ENCODE data around the gene CLIC1. TPM values are rescaled to one million over a fixed set of nuclear protein-coding genes. Genes with fewer than 3 reads are reported as not detected.

The CLIC1 gene
- total RNA-seq, 1 donor from 2014 or later: 425 TPM

DNA sequence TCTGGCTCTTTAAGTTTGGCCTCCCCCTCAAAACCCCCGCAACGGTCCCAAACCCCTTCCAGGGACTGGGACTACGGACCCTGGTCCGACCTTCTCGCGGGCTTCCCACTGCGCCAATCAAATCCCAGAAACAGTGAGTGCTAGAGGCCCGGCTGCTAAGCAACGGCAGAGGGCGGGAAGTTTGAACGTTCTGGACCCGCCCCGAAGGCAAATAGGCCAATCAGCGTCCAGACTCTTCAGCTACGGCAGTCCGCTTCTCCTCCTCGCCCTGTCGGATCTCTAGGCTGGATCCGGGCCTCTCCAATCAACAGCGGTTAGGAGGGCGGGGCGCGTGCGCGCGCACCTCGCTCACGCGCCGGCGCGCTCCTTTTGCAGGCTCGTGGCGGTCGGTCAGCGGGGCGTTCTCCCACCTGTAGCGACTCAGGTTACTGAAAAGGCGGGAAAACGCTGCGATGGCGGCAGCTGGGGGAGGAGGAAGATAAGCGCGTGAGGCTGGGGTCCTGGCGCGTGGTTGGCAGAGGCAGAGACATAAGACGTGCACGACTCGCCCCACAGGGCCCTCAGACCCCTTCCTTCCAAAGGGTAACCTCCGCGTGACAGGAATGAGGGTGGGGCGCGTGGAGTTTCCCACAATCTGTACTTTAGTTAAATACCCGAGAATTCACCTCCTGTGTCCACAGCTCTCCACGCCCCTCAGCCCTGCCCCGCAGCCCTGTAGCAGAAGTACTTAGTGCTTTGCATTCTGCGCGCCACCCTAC lies 3.5 kb upstream of the CLIC1 start, which contains the start of gene MSH5:
Gene MSH5 (plus strand): TSS at position 367 of the 758 bp plus-strand sequence. CDS start 462 bp downstream, outside the sequence.
- DNase-seq (ENCODE audit: low read depth): peak; percentile 99

DNA sequence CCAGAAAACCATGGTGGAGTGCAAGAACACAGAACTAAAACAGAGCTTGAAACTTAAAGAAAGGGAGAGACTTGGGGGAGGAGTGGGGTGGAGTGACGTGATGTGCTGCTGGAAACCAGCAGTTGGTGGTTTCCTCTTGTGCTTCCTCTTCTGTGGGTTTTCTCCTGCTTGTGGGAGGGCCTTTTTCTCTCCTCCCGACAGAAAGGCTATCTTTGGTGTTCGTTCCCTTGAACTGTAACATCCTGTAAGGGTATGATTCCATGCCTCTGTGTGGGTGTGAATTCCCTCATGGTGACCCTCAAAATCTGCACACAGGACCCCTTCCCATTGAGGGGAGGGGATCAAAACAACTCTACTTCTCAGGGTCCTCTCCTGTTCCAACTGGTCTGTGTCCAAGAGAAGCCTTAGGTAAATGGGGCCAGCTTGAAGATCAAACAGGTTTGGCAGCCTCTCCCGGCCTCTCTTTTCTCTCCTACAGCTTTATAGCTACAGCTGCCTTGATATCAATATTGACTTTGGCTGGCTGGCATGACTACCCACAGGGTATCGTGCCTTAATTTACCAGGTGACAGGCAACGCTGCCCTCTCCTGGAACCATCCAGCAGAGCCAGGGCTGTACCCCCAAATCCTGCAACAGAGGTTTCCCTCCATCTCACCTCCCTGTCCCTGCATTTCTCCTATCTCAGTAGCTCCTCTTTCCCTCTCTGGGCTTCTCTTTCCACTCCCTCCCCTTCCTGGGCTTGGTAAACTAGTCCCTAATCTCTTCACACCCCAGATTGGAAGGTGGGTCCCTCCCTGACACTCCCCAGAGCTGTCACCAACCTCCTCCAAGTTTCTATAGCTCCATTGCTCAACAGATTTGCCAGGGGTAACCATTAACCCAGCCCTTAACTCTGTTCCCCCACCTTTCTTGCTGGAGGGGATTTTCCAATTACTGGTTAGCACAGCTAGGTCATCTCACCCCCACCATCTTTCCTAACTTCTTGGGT lies 2.0 kb upstream of the CLIC1 start:
- DNase-seq (ENCODE audit: low read depth): peak; percentile 62

DNA sequence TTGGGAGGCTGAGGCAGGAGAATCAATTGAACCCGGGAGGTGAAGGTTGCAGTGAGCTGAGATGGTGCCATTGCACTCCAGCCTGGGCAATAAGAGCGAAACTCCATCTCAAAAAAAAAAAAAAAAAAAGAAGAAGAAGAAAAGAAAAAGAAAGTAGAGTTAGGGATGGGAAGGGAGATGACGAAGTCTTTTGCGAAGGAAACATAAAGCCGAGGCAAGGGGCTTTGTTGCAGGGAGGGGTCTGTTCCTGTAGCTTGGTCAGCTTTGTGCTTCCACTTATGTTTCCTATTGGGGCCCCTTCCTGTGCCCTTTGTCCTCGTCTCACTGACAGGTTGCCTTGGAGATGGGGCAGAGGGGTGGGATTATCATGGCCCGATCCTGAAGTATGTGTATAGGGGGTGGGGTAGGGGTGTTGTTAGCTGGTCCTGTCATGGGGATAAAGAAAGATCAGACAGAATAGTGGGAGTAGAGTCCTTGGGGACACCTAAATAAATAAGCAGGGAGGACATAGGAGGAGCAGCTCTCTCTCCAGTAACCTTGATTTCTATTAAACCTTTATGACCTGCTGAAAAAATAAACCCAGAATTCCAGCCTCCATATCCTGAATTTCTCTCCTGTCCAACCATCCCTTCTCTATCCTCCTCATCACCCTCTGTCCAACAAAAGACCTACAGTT lies 1.1 kb upstream of the CLIC1 start:
- DNase-seq (ENCODE audit: low read depth): no peak

DNA sequence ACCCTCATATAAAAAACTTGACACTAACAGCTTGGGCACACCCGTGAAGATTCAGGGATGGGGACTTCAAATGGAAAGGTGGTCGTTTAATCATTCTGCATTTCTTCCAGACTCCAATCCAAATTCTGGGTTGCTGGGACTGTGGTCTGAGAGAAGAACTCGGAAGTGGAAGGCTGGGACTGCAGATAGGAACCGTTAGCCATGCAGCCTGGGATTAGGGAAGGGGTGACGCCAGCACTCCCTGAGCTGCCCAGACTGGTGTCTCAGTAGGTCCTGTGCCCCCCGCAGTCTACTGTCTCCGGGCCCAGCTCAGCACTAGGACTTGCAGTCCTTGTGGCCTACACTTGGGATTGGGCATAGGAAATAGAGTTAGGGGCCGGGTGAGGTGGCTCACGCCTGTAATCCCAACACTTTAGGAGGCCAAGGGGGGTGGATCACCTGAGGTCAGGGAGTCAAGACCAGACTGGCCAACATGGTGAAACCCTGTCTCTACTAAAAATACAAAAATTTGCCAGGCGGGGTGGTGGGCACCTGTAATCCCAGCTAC lies 511 bp upstream of the CLIC1 start:
- no peak for DNase-seq (ENCODE audit: low read depth)

DNA sequence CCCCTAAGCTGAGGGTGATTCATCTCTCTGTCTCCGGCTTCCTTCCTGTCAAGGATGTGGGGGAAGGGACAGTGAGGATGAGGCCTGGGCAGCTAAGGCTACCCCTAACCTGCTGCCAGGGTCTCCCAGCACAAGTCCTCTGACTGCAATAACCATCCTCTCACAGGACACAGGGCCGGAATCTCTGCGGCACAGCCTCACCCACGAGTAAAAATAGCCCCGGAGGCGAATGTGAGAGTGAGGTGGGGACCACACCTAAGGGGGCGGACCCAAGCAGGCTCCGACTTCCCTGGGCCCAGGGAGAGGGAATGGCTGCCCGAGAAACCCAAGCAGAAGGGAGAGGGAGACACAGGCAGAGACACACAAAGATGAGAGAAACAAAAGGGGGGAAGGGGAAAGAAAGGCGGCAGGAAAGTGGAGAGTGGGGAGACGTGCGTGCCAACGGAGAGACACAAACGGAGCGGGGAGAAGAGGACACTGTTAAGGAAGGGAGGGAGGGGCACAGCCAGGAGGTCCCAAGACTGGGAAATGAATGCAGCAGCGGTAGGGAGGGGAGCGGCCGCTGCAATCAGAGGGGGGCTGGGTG lies 1.4 kb downstream of the CLIC1 start:
- peak; percentile 81 for DNase-seq (ENCODE audit: low read depth)

DNA sequence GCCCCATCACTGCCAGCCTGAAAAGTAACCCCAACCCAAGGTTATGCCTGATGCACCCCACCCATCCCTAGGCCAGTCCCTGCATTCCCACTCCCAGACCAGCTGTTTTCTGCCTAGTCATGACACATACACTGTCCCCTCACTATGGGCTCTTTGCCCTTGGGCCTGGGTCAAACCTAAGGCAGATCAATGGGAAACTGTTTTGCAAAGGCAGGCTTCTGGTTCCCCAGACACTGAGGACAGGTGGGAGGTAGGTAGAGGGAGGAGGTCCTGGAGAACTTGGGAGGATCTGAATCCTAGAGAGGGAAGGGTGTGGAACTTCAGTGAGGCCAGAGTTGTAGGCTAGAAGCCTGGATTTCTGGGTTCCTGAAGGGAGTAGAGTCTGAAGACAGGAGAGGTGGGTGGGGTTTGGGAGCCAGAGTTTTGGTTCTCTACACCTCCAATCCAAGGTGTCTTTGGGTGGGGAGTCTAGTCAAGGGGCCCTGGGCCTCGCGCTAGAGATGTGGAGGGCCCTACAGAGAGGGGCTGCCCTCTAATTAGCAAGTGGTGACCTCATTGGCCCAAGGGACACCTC lies 2.0 kb downstream of the CLIC1 start:
- peak; percentile 53 for DNase-seq (ENCODE audit: low read depth)

DNA sequence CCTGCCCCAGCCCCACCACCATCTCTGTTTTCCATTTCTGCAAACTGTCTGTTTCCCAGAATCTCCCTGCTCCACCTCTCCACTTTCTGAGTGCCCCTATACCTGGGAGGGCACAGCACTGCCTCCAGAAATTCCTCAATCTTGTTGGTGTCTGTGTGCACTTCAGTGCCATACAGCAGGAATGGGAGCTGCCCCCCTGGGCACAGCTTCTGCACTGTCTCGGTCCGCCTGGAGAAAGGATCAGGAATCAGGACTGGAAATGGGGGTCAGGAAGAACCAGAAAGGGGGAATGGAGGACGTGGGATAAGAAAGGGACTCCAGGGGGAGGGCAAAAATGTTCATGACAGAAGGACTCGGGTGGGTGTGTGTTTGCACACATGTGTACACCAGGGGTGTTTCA lies 2.6 kb downstream of the CLIC1 start:
- DNase-seq (ENCODE audit: low read depth): no peak

DNA sequence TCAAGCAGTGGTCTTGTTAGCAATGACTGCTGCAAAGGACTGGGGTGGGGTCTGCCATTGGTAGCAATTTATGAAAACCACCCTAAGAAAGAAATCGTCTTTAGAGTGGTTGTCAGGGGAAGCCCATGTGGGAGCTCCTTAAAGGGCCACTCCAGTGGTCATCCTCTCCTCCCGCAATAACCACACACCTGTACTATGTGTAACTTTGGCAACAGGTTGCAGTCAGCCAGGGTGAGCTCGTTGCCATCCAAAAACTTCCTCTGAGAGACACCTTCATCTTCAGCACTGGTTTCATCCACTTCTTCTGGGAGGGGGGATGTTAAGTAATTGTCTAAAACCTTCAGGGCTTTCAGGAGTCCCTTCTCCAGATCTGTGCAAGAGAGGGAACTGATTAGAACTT lies 4.3 kb downstream of the CLIC1 start:
- no peak for DNase-seq (ENCODE audit: low read depth)

DNA sequence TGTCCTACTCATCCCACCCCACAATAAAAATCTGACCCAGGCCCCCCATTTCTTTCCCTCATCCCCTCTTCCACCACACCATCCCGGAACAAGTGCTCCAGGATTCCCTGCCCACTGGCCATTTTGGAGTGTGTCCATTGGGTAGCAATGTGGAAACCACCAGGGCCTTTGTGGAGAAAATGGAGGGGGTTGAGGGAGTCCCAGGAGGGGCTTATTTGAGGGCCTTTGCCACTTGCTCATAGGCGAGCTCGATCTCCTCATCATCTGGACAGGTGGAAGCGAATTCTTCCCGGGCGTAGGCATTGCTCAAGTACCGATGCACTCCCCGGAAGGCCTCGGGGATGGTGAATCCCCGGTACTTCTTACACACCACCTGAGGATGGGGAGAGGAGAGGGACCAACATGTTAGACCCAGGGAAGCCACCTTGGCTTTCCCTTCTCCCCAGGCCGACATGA lies 5.7 kb downstream of the CLIC1 start:
- no peak for DNase-seq (ENCODE audit: low read depth)

DNA sequence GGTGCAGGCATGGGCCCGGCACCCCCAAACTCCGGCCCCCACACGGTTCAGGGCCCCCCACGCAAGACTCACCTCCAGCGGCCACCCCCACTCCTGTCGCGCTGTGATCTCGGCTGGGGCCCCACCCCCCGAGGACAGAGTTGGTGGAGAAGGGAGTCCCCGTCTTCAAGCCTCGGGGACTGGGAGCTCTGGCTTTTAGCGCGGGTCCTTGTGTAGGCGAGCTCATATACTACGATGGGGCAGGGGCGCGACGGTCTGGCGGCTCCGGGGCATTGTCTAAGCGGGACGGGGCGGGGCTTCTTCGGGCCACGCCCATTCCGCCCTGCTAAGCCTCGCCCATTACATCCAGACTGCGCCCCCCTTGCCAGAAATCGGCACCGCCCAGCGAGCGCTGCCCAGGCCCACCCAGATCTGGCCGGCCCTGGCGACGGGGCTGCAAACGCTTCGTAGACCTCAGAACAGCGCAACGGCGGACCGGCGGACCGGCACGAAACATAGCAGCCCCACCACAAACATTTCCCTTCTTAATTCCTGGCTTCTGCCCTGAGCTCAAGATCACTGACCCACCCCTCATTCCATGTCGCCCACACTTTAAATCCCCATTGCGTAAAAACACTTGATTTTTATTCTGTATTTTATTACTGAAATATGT lies 6.2 kb downstream of the CLIC1 start:
- peak; percentile 89 for DNase-seq (ENCODE audit: low read depth)

DNA sequence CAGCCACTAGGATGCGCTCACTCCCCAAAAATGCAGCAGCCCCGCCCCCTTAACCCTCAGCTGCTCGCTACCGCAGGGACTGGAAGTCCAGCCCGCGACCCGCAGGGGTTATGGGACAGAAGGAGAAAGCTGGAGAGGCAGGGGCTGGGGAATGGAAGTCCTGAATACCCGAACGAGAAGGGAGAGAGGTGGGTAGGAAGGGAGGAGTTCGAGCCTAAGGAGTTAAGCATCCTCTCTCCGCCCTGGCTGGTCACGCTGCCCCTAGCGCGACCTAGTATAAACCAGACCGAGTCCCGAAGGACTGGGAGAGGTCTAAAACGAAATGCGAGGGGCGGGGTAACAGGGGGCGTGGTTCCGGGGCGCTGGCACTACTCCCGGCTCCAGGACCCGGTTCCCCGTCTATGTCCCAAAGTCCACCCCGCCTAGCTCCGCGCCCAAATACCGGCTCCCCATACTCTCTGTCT lies 6.8 kb downstream of the CLIC1 start:
- DNase-seq (ENCODE audit: low read depth): peak; percentile 94

DNA sequence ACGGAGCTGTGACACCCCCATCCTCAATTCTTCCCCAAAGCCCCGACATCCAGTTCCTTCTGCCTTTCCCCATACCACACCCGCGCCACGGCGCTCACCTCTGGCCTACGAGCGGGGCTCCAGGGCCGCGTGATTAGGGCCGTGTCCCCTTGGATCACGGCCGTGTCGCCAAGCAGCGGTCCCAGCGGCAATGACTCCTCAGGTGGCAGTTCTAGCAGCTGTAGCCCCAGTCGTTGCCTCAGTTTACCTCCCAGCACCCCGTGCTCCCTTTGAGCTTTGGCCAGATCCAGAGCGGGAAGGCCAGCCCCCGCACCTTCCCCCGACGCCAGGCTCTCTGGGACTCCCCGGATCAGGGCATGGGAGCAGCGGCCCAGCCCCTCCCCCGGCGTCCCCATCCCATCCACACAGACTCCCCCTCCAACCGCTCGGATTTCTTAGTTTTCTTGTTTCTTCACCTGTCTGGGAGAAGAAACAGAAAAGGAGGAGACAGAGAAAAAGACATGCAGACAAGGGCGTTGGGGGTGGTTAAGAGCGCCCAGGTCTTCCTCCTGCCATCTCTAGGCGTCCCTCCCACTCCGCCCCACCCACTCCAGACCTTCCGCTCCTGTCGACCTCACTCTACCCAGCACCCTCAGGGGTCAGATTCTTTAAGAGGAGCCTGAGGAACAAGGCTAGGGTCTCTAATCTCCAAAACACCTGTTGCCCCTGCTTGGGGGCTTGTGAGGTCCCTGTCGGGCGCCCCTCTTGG lies 7.4 kb downstream of the CLIC1 start, which contains the start of gene DDAH2:
Gene DDAH2 (minus strand): TSS at position 533 of the 748 bp plus-strand sequence. CDS start 138 bp downstream, at position 395.
- DNase-seq (ENCODE audit: low read depth): no peak

DNA sequence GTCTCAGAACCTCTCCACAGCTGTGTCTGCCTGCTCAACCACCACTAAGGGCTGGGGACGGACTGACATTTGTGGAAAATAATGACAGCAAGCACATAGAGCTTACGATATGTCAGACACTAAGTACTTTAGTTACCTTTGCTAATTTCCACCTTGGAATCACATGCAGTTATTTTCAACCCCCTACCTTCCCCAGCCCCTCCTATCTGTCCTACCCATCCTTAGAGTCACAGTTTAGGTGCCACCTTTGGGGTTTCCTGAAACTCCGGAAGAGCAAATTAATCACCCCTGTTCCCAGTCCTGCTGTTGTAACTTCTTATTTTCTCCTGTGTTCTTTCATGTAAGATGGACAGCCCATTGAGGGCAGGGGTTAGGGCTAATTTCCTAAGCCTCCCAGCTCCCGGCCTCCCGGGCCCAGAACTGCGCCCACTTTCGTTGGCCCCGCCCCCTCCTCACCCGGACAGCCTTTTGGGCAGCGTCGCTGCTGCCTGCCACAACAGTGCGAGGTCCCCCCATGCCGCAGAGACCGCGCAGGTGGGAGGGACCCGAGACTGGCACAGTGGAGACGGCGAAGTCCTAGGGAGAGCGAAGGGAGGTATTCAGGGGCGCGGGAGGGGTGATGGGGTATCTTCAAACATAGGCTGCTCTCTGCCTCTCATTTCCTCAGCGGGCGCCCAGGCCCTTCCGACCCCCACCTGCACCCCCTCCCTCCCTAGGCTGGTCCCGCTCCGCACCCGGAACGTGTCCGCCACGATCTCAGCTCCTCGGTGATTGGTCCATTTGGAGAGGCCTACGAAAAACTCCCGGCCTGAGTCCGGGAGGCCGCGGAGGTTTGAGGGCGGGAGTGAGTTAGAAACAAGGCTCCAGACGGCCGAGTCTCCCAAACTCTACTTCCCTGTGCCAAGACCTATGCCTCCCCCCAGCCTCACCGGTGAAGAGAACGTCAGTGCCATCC lies 8.3 kb downstream of the CLIC1 start:
- no peak for DNase-seq (ENCODE audit: low read depth)

DNA sequence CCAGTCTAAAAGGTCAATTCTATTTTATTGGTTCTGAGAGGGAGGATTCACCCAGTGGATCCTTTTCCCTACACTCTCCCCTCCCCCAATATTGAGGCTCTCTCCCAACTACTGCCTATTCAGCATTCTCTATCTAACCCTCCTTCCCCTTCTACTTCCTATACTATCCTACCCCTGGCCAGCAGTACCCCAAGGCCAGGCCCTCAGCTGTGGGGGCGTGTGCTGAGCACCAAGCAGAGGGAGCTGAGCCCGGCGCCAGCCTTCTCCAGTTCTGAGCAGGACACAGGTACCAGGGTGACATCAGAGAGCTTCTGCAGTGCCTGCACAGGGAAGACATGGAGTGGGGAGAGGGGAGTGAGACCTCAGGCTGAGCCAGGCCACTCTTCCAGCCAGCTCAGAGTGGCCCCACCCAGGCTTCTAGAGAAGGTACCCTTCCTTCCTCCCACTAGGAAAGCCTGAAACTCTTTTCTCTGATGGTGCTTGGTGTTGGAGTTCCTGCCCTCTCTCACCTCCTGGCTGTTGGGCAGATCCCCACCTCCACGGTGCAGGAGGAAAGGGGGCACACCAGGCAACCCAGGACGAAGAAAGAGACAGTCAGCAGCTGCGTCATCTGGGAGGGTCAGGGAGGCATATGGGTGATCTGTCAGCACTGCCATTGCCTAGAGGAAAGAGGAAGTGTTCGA lies 9.2 kb downstream of the CLIC1 start:
- no peak for DNase-seq (ENCODE audit: low read depth)

DNA sequence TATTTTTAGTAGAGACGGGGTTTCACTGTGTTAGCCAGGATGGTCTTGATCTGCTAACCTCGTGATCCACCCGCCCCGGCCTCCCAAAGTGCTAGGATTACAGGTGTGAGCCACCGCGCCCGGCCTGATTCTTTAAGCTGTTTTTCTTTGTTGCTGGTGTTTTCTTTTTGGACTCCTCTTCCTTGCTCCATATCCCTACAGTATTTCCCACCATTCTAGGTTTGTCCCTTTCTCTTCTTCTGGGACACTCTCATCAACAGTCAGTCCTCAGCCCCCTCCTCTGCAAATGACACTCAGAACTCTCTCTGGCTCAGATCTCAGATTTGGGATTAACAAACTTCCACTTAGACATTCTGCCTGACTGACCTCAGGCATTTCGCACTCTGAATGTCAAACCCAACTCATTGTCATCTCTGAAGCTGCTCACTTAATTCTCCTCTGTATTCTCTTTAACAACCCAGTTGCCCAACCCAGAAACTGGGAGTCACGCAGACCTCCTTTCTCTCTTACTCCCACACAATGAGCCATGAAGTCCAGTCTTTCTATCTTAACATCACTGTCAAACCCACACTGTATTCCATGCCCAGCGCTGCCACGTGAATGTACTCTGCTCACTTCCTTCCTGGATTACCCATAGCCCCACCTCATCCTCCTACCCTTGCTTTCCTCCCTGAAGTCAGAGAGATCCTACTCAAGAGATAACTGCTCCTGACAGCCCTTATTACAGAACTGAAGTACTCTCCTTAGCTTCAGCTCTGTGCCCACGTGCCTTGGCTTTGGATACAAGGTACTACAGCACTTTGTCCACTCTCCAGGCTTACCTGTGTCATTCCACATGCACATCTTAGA lies 10.6 kb downstream of the CLIC1 start:
- no peak for DNase-seq (ENCODE audit: low read depth)

All from myocyte (in vitro differentiated cells).